Measurements from ENCODE around the gene NUMB. TPM values are rescaled to one million over a fixed set of nuclear protein-coding genes. Genes with fewer than 3 reads are reported as not detected.
A peak's percentile ranks its signal among the peaks of the same experiment; 100 is the strongest.

The NUMB gene
- total RNA-seq, 4 donors from 2014 or later: 43.1 to 83.4 (median 50.2) TPM

DNA sequence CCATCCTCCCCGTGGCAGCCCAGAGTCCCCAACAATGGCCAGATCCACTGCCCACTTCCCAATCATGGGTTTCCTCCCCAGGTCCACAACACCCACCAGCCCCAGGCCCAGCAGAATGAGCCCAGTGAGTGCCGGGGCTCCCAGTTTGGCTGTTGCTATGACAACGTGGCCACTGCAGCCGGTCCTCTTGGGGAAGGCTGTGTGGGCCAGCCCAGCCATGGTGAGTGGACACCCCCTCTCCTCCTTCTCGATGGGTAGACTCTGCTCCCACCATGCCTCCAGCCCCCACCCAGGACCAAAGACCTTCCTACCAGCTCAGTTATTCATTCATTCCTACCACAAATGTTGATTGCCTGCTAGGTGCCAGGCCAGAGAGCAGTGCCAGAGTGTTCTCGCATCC is 197.3 kb downstream of the NUMB start:
- no peak for DNase-seq (ENCODE audit: low spot score in 2 of 2)
- no peaks in the 10 kb centered on the region for H3K4me1 ChIP-seq
- no peak overlapping the region for H3K27ac ChIP-seq
- peaks cover 26% of the 10 kb centered on the region for H3K36me3 ChIP-seq
- WGBS: 73% methylated on average over 5 of the region's 6 CpGs
- H3K4me3 ChIP-seq: no peak overlapping the region
- TF ChIP-seq EP300 (IDR thresholded peaks at IDR 0.05): no peak
- TF ChIP-seq CTCF (IDR thresholded peaks at IDR 0.05): no peak
- TF ChIP-seq POLR2A (IDR thresholded peaks at IDR 0.05): no peak
- TF ChIP-seq POLR2AphosphoS5 (IDR thresholded peaks at IDR 0.05): no peak
- no peaks in the 10 kb centered on the region for H3K9me3 ChIP-seq
- H3K27me3 ChIP-seq: no peaks in the 10 kb centered on the region

- H3K4me3 ChIP-seq: no peak overlapping the region
- DNase-seq (ENCODE audit: low spot score in 2 of 2): peak in 1 of 2 donors; percentile 73
- H3K9me3 ChIP-seq: no peaks in the 10 kb centered on the region
- no peak for TF ChIP-seq EP300 (IDR thresholded peaks at IDR 0.05)
- TF ChIP-seq POLR2A (IDR thresholded peaks at IDR 0.05): no peak
- TF ChIP-seq POLR2AphosphoS5 (IDR thresholded peaks at IDR 0.05): no peak
- TF ChIP-seq CTCF (IDR thresholded peaks at IDR 0.05): no peak
- peaks cover 31% of the 10 kb centered on the region for H3K36me3 ChIP-seq
- WGBS: 85% methylated on average over 7 of the region's 11 CpGs
- H3K27ac ChIP-seq: no peak overlapping the region
- H3K4me1 ChIP-seq: no peaks in the 10 kb centered on the region
- H3K27me3 ChIP-seq: no peaks in the 10 kb centered on the region
Observed at GRCh38 chr14:73260574-73260973, 197.8 kb downstream of the NUMB start.

GRCh38 chr14:73259837-73260236 is 198.5 kb downstream of the NUMB start:
- peaks cover 36% of the 10 kb centered on the region for H3K36me3 ChIP-seq
- no peak overlapping the region for H3K4me3 ChIP-seq
- no peak for TF ChIP-seq CTCF (IDR thresholded peaks at IDR 0.05)
- no peak for TF ChIP-seq POLR2A (IDR thresholded peaks at IDR 0.05)
- TF ChIP-seq EP300 (IDR thresholded peaks at IDR 0.05): no peak
- no peak for TF ChIP-seq POLR2AphosphoS5 (IDR thresholded peaks at IDR 0.05)
- no peak overlapping the region for H3K27ac ChIP-seq
- no peaks in the 10 kb centered on the region for H3K27me3 ChIP-seq
- 87% methylated on average over 3 of the region's 9 CpGs for WGBS
- no peaks in the 10 kb centered on the region for H3K4me1 ChIP-seq
- no peaks in the 10 kb centered on the region for H3K9me3 ChIP-seq
- no peak for DNase-seq (ENCODE audit: low spot score in 2 of 2)

DNA sequence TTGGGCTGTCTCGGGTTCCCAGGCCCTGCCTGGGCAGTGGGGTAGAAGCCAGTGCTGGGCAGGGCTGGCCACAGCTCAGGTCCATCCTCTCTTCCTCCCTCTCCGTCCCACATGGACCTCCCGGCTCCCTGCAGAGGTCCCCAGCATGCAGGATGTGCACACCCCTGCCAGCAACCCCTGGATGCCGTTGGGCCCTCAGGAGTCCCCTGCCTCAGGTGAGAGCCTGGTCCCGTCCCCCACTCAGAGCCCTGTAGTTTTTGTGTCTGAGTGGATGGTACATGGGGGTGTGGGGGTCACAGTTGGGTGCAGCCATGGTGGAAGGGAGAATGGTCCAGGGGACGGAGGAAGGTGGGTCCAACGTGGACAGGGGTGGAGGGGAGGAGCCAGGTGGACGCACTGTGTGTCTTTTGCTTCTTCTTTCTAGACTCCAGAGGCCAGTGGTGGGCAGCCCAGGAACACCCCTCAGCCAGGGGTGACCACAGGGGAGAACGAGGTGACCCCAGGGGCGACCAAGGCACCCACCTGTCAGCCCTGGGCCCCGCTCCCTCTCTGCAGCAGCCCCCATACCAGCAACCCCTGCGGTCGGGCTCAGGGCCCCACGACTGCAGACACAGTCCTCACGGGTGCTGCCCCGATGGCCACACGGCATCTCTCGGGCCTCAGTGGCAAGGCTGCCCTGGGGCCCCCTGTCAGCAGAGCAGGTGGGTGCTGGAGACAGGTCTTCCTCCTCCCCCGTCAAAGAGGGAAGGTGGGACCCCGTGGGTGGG is 199.3 kb downstream of the NUMB start:
- Histone ChIP-seq H3K9me3 (no peaks in the 10 kb centered on the region), H3K36me3 (peaks cover 36% of the 10 kb centered on the region), H3K4me1 (no peaks in the 10 kb centered on the region), H3K4me3 (no peak overlapping the region), H3K27me3 (no peaks in the 10 kb centered on the region), H3K27ac (no peak overlapping the region)
- DNase-seq (ENCODE audit: low spot score in 2 of 2): peak in 1 of 2 donors; percentile 76
- no peak for TF ChIP-seq CTCF (IDR thresholded peaks at IDR 0.05)
- TF ChIP-seq POLR2AphosphoS5 (IDR thresholded peaks at IDR 0.05): no peak
- TF ChIP-seq EP300 (IDR thresholded peaks at IDR 0.05): no peak
- TF ChIP-seq POLR2A (IDR thresholded peaks at IDR 0.05): no peak
- 87% methylated on average over 11 of the region's 20 CpGs for WGBS

- no peaks in the 10 kb centered on the region for H3K9me3 ChIP-seq
- H3K36me3 ChIP-seq: peaks cover 38% of the 10 kb centered on the region
- no peak for TF ChIP-seq POLR2AphosphoS5 (IDR thresholded peaks at IDR 0.05)
- no peak for TF ChIP-seq POLR2A (IDR thresholded peaks at IDR 0.05)
- TF ChIP-seq EP300 (IDR thresholded peaks at IDR 0.05): no peak
- TF ChIP-seq CTCF (IDR thresholded peaks at IDR 0.05): no peak
- DNase-seq (ENCODE audit: low spot score in 2 of 2): no peak
- H3K27ac ChIP-seq: no peak overlapping the region
- H3K4me3 ChIP-seq: no peak overlapping the region
- H3K4me1 ChIP-seq: no peaks in the 10 kb centered on the region
- no peaks in the 10 kb centered on the region for H3K27me3 ChIP-seq
- WGBS: 77% methylated on average over 4 of the region's 4 CpGs
Observed at GRCh38 chr14:73258076-73258475, 200.3 kb downstream of the NUMB start.

Data from suprapubic skin (tissue), 4 donors.